Umbilical cord (tissue), 2 donors: Measurements from ENCODE around the gene IL4I1. TPM values are rescaled to one million over a fixed set of nuclear protein-coding genes. Genes with fewer than 3 reads are reported as not detected.
A peak's percentile ranks its signal among the peaks of the same experiment; 100 is the strongest.

Source experiments
- DNase-seq: peaks from one replicate; pipeline ENCODE4 v3.0.0-alpha.2; 2015; ENCODE audit warnings: low spot score
- total RNA-seq: library from RNA; depleted of rRNA; stranded (reverse); fragments of >200 nt; gene quantifications from one replicate; pipeline ENCODE4 v1.2.3, GENCODE V29; 2014; ENCODE audit warnings: low replicate concordance; ENCODE audit not compliant: insufficient read depth

The IL4I1 gene
- total RNA-seq, 1 donor from 2014 or later: 1.4 TPM

GRCh38 chr19:49851456-49852259 is 45.0 kb downstream of the IL4I1 start:
- DNase-seq: no peak

GRCh38 chr19:49850487-49851342 is 46.0 kb downstream of the IL4I1 start, which contains the start of gene PTOV1:
TSS of gene PTOV1 (plus strand) at chr19:49851159.
- peak; percentile 89 for DNase-seq

- DNase-seq: no peak
Observed at GRCh38 chr19:49850221-49850486, 46.5 kb downstream of the IL4I1 start.

- DNase-seq: no peak
Observed at GRCh38 chr19:49849433-49850220, 47.1 kb downstream of the IL4I1 start.

- no peak for DNase-seq
Observed at GRCh38 chr19:49848938-49849337, 47.7 kb downstream of the IL4I1 start.

- DNase-seq: no peak
Observed at GRCh38 chr19:49847731-49848696, 48.7 kb downstream of the IL4I1 start.

GRCh38 chr19:49846408-49846807 is 50.3 kb downstream of the IL4I1 start:
- no peak for DNase-seq

GRCh38 chr19:49845414-49845813 is 51.3 kb downstream of the IL4I1 start:
- DNase-seq: no peak

- no peak for DNase-seq
Observed at GRCh38 chr19:49844138-49845095, 52.3 kb downstream of the IL4I1 start.

- DNase-seq: no peak
Observed at GRCh38 chr19:49843265-49843664, 53.4 kb downstream of the IL4I1 start.

GRCh38 chr19:49840736-49841249 is 55.9 kb downstream of the IL4I1 start:
- DNase-seq: no peak

- no peak for DNase-seq
Observed at GRCh38 chr19:49840321-49840720, 56.4 kb downstream of the IL4I1 start.

GRCh38 chr19:49839713-49840112 is 57.0 kb downstream of the IL4I1 start:
- DNase-seq: no peak

Other genes with a start within 250 kb of the IL4I1 start
- gene IRF3, start 231.0 kb downstream of the IL4I1 start, total RNA-seq: 102 TPM
- gene BCL2L12, start 231.0 kb downstream of the IL4I1 start, total RNA-seq: 0.96 TPM
- 137 TPM for gene PRMT1, start 219.6 kb downstream of the IL4I1 start, total RNA-seq
- gene ADM5, start 207.3 kb downstream of the IL4I1 start, total RNA-seq: 1.9 TPM
- 4.3 TPM for gene CPT1C, start 205.8 kb downstream of the IL4I1 start, total RNA-seq
- not detected for gene TSKS, start 133.6 kb downstream of the IL4I1 start, total RNA-seq
- 39.2 TPM for gene AP2A1, start 129.9 kb downstream of the IL4I1 start, total RNA-seq
- 10.8 TPM for gene FUZ, start 83.6 kb downstream of the IL4I1 start, total RNA-seq
- 16.1 TPM for gene MED25, start 78.6 kb downstream of the IL4I1 start, total RNA-seq
- gene PTOV1, start 45.7 kb downstream of the IL4I1 start, total RNA-seq: 63.6 TPM
- 31.5 TPM for gene PNKP, start 29.3 kb downstream of the IL4I1 start, total RNA-seq
- gene AKT1S1, start 19.5 kb downstream of the IL4I1 start, total RNA-seq: 9.1 TPM
- 4.1 TPM for gene TBC1D17, start 19.2 kb downstream of the IL4I1 start, total RNA-seq
- 2.6 TPM for gene ATF5, start 32.3 kb upstream of the IL4I1 start, total RNA-seq
- 15.4 TPM for gene NUP62, start 32.6 kb upstream of the IL4I1 start, total RNA-seq
- 0.72 TPM for gene SIGLEC11, start 64.3 kb upstream of the IL4I1 start, total RNA-seq
- 11.1 TPM for gene VRK3, start 128.5 kb upstream of the IL4I1 start, total RNA-seq
- 20.5 TPM for gene ZNF473, start 129.1 kb upstream of the IL4I1 start, total RNA-seq